Pancreas (tissue), 10 donors: ENCODE measurements around the gene GADD45B. TPM values are rescaled to one million over a fixed set of nuclear protein-coding genes. Genes with fewer than 3 reads are reported as not detected.
A peak's percentile ranks its signal among the peaks of the same experiment; 100 is the strongest.

ENCODE experiments used
- ATAC-seq, 4 donors: fragments of 200-7000 bp; cut with Tn5 transposase; one replicate each; pipeline versions ENCODE4 v1.8.0 to v1.9.1; 2020; ENCODE audit warnings: mild to moderate bottlenecking in 4 of 4, moderate library complexity in 4 of 4
- DNase-seq, 6 donors: peaks; one replicate each; pipeline ENCODE4 v3.0.0-alpha.2; 2020
- FAIRE-seq: peaks from 2 replicates; lab custom pipeline; 2012; peaks lifted over from hg19 to GRCh38; lab: Jason Lieb, UNC
- H3K27ac ChIP-seq, 4 donors: fragments of 200-600 bp; sonication (generic); 1 replicate in 3 of 4; 2 replicates in 1 of 4; pipeline versions ENCODE4 v1.5.0 to v1.8.0; 2020
- H3K27me3 ChIP-seq, 4 donors: fragments of 200-600 bp; one replicate each; pipeline ENCODE4 v1.8.0; 2021
- H3K36me3 ChIP-seq, 3 donors: fragments of 200-600 bp; sonication (generic) in 1 of 3; one replicate each; pipeline versions ENCODE4 v1.5.0 to v1.8.0; 2020 to 2021
- H3K4me1 ChIP-seq, 3 donors: fragments of 200-600 bp; one replicate each; pipeline ENCODE4 v1.8.0; 2021
- H3K4me3 ChIP-seq, 4 donors: fragments of 200-600 bp; sonication (generic) in 2 of 4; one replicate each; pipeline versions ENCODE4 v1.5.0 to v1.8.0; 2020 to 2021
- H3K9me3 ChIP-seq, 4 donors: fragments of 200-600 bp; one replicate each; pipeline ENCODE4 v1.8.0; 2021
- CTCF ChIP-seq, 4 donors: fragments of 200-600 bp; sonication (generic) in 3 of 4; IDR thresholded peaks; one replicate each; pipeline versions ENCODE4 v1.5.0 to v1.8.0; 2021; ENCODE audit warnings: antibody characterized with exemption in 4 of 4
- WGBS, 2 donors: extraction: QIAGEN DNeasy Blood & Tissue Kit; methylation state at CpG; one replicate each; pipeline ENCODE4 v1.1.7; 2013; 5-methylcytosine and 5-hydroxymethylcytosine counted together
- intact Hi-C, 3 donors: fragments of 100-400 bp; cut with DNase I; formaldehyde crosslinking; loops; one replicate each; pipeline versions ENCODE4 v1.11.1 to v1.14.2; 2022
- polyA plus RNA-seq, 2 donors: library from polyadenylated mRNA; stranded (reverse); fragments of 200-250 nt; gene quantifications; one replicate each; pipeline ENCODE4 v1.2.3, GENCODE V29; 2013
- total RNA-seq, 6 donors: library from RNA; stranded (reverse); fragmentation: NEBNext Ultra II Directional in 4 of 6; extraction: Animal tissue kit (Norgen Biotek cat#: 25700) in 4 of 6; gene quantifications; one replicate each; pipeline versions ENCODE4 v1.2.1 to v1.2.4, GENCODE V29; 2021 to 2023
- donor health status: healthy with polysubstance abuse.
- donor health status: DM: no; HTN: no; CAD: no; lungs with moderate emphysema.
- donor health status: DM: no; HTN: no; CAD: no.
- donor health status: control.
- donor health status: control.
- donor health status: Bipolar disorder and iron deficiency.
- donor health status: DM: yes; HTN: yes; CAD: no.
- donor health status: DM: no; HTN: no; CAD: no.
- donor health status: DM: no; HTN: no; CAD: no.
- donor health status: DM: yes; HTN: yes; CAD: no.

GADD45B gene
- total and polyA plus RNA-seq, 8 donors: 20.4 to 237 (median 47.9) TPM

- intact Hi-C loops: no loop called here
- ATAC-seq: no peak
- 80 to 87% methylated on average over 37 of the region's 37 CpGs for WGBS, 2 donors
- DNase-seq: peak in 1 of 6 donors; percentile 51
- H3K4me3 ChIP-seq: no peak overlapping the region
- H3K27ac ChIP-seq: no peak overlapping the region
- H3K9me3 ChIP-seq: no peaks in the 10 kb centered on the region
- H3K27me3 ChIP-seq: no peaks in the 10 kb centered on the region
- peaks cover 0 to 13% (median 5%) of the 10 kb centered on the region in 3 donors for H3K4me1 ChIP-seq
- H3K36me3 ChIP-seq: no peaks in the 10 kb centered on the region
- no peak for FAIRE-seq
- no peak for TF ChIP-seq CTCF (IDR thresholded peaks at IDR 0.05)
Measured at GRCh38 chr19:2428756-2429711, 46.9 kb upstream of the GADD45B start.

- no peak for DNase-seq
- Histone ChIP-seq H3K4me3 (no peak overlapping the region), H3K4me1 (peaks cover 0 to 13% (median 5%) of the 10 kb centered on the region in 3 donors), H3K36me3 (peaks cover 0 to 7% (median 0%) of the 10 kb centered on the region in 3 donors), H3K27ac (no peak overlapping the region), H3K9me3 (no peaks in the 10 kb centered on the region), H3K27me3 (no peaks in the 10 kb centered on the region)
- WGBS, 2 donors: 88 to 93% methylated on average over 25 of the region's 25 CpGs
- no peak for FAIRE-seq
- TF ChIP-seq CTCF (IDR thresholded peaks at IDR 0.05): no peak
- ATAC-seq: no peak
- intact Hi-C loops: no loop called here
Measured at GRCh38 chr19:2429917-2430535, 45.9 kb upstream of the GADD45B start.

GRCh38 chr19:2431318-2432055 lies 44.4 kb upstream of the GADD45B start:
- no peak for TF ChIP-seq CTCF (IDR thresholded peaks at IDR 0.05)
- Histone ChIP-seq H3K27ac (no peak overlapping the region), H3K4me3 (no peak overlapping the region), H3K9me3 (no peaks in the 10 kb centered on the region), H3K27me3 (no peaks in the 10 kb centered on the region), H3K36me3 (peaks cover 0 to 7% (median 0%) of the 10 kb centered on the region in 3 donors), H3K4me1 (peaks cover 0 to 5% (median 3%) of the 10 kb centered on the region in 3 donors)
- intact Hi-C loops: no loop called here
- WGBS, 2 donors: 95 to 96% methylated on average over 37 of the region's 37 CpGs
- FAIRE-seq (no peak), DNase-seq (peak in 2 of 6 donors; percentile 32 to 81), ATAC-seq (no peak)

GRCh38 chr19:2432131-2432848 lies 43.6 kb upstream of the GADD45B start:
- ATAC-seq (no peak), FAIRE-seq (no peak), DNase-seq (peak in 1 of 6 donors; percentile 26)
- H3K36me3 ChIP-seq: peaks cover 0 to 7% (median 0%) of the 10 kb centered on the region in 3 donors
- H3K4me1 ChIP-seq: peaks cover 0 to 5% (median 3%) of the 10 kb centered on the region in 3 donors
- H3K27ac ChIP-seq: no peak overlapping the region
- intact Hi-C loops: no loop called here
- WGBS, 2 donors: 95 to 97% methylated on average over 24 to 25 of the region's 25 CpGs
- H3K4me3 ChIP-seq: no peak overlapping the region
- H3K9me3 ChIP-seq: no peaks in the 10 kb centered on the region
- no peaks in the 10 kb centered on the region for H3K27me3 ChIP-seq
- TF ChIP-seq CTCF (IDR thresholded peaks at IDR 0.05): no peak
